Heart left ventricle (tissue), 13 donors: ENCODE results near the gene GPR137C.

Experiments
- CTCF ChIP-seq, 12 donors: fragments of 200-600 bp; sonication (generic) in 4 of 12; IDR thresholded peaks; one replicate each; pipeline versions ENCODE4 v1.5.0 to v1.8.0; 2018 to 2022; ENCODE audit warnings: antibody characterized with exemption in 12 of 12, mild to moderate bottlenecking in 5 of 12
- POLR2A ChIP-seq, 2 donors: fragments of 450-650 bp; IDR thresholded peaks; one replicate each; pipeline ENCODE4 v1.6.1; 2017; ENCODE audit warnings: antibody characterized with exemption in 2 of 2, mild to moderate bottlenecking in 2 of 2, moderate library complexity in 2 of 2
- donor health status: ischemic (EF 13 %, LVEDD 7.1; RV severe dilation, severe dysfunction).
- donor health status: DM: no; HTN: yes; CAD: no.
- donor health status: DM: no; HTN: no; CAD: no.
- donor health status: ischemic (EF 25% LVEDD 6.9; RV normal size, moderate dysfunction).
- donor health status: ischemic (EF 25% LVEDD 5.7; RV mildly dilated, moderate dysfunction).
- donor health status: ischemic (EF 35%, LVEDD 5.7; RV mildly dilated, moderate dysfunction).
- donor health status: nonischemic (EF 11% LVEDD 7.7; RV severe dilation, severe dysfunction).
- donor health status: DM: yes; HTN: yes; CAD: no.
- donor health status: PGD.
- donor health status: ischemic (EF 29% LVEDD 5.4; RV normal size, mild dysfunction).
- donor health status: nonischemic (EF 23%, LVEDD 6.1; RV moderate dilation, normal function).

- TF ChIP-seq POLR2A (IDR thresholded peaks at IDR 0.05) (no peak), CTCF (IDR thresholded peaks at IDR 0.05) (no peak)
These were observed 2.0 kb upstream of the GPR137C start for GRCh38 chr14:52550661-52551060.
